ENCODE measurements around the gene UGDH.

GRCh38 chr4:39571504-39571903 lies 44.3 kb upstream of the UGDH start:
- TF ChIP-seq PATZ1 (CRISPR knock-in tag; IDR thresholded peaks at IDR 0.05; ENCODE audit: borderline replicate concordance), result no peak
- no peak for TF ChIP-seq ESRRG (CRISPR knock-in tag; IDR thresholded peaks at IDR 0.05)
- no peak for TF ChIP-seq ZFP30 (CRISPR knock-in tag; IDR thresholded peaks at IDR 0.05)
- no peak for TF ChIP-seq RARB (CRISPR knock-in tag; IDR thresholded peaks at IDR 0.05)
- TF ChIP-seq SNAI2 (CRISPR knock-in tag; IDR thresholded peaks at IDR 0.05), result no peak
- no peak for TF ChIP-seq ISL1 (CRISPR knock-in tag; IDR thresholded peaks at IDR 0.05)
- TF ChIP-seq BACH2 (CRISPR knock-in tag; IDR thresholded peaks at IDR 0.05; ENCODE audit: borderline replicate concordance), result no peak
- TF ChIP-seq ZFP3 (CRISPR knock-in tag; IDR thresholded peaks at IDR 0.05), result no peak
- no peak for TF ChIP-seq TSHZ2 (CRISPR knock-in tag; IDR thresholded peaks at IDR 0.05)
- TF ChIP-seq CSRNP3 (CRISPR knock-in tag; IDR thresholded peaks at IDR 0.05), result no peak
- TF ChIP-seq CREB5 (CRISPR knock-in tag; IDR thresholded peaks at IDR 0.05; ENCODE audit: low read depth), result no peak
- no peak for TF ChIP-seq GLIS3 (CRISPR knock-in tag; IDR thresholded peaks at IDR 0.05)
- no peak for TF ChIP-seq ARNTL (CRISPR knock-in tag; IDR thresholded peaks at IDR 0.05; ENCODE audit: borderline replicate concordance, low read depth)
- TF ChIP-seq ZNF565 (CRISPR knock-in tag; conservative IDR thresholded peaks at IDR 0.05; ENCODE audit: low read depth), result no peak
